ENCODE results near the gene ACAT1. TPM values are rescaled to one million over a fixed set of nuclear protein-coding genes. Genes with fewer than 3 reads are reported as not detected.

The ACAT1 gene
- total RNA-seq, 1 experiment from 2014 or later, result 212 TPM

DNA sequence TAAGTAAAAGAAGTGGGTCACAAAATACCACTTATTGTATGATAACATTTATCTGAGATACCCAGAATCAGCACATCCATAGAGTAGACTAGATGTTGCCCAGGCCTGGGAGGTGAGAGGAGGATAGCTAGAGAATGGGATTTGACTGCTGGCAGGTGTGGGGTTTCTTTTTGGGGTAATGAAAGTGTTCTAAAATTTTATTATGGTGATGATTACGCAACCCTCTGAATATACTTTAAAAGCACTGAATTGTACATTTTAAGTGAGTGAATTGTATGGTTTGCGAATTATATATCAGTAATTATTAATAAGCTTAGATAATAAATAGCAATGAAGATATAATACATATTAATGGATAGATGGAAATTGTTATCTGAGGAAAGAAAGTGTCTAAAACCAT, 35.7 kb upstream of the ACAT1 start:
- H3K36me3 ChIP-seq (ENCODE audit: low read depth, low read length), result peaks cover 20% of the 10 kb centered on the region; the same call in 1 of the 2 replicates
- H4K20me1 ChIP-seq (ENCODE audit: low read length), result no peaks in the 10 kb centered on the region
- no peak overlapping the region for H2AFZ ChIP-seq (ENCODE audit: low read length)
- H3K79me2 ChIP-seq (ENCODE audit: low read length), result no peaks in the 10 kb centered on the region
- H3K27me3 ChIP-seq (ENCODE audit: low read length), result no peaks in the 10 kb centered on the region
- no peak overlapping the region for H3K4me3 ChIP-seq (ENCODE audit: low read length)
- ChIA-PET POLR2A (ENCODE audit: unreplicated experiment) (interaction anchor here (0.7 kb wide), 1 partner anchor 133 kb away, joined by 3 read pairs; no protein-coding TSS in a partner anchor), CTCF (no interaction called here)
- H3K27ac ChIP-seq (ENCODE audit: low read length), result no peak overlapping the region
- no peaks in the 10 kb centered on the region for H3F3A ChIP-seq (ENCODE audit: low read length, unreplicated experiment)
- H3K9me3 ChIP-seq (ENCODE audit: low read length), result no peaks in the 10 kb centered on the region
- H3K4me2 ChIP-seq (ENCODE audit: low read length), result no peak overlapping the region
- ATAC-seq, result no peak
- no peaks in the 10 kb centered on the region for H3K4me1 ChIP-seq (ENCODE audit: insufficient read depth, low read length)
- no peak for TF ChIP-seq CTCF (conservative IDR thresholded peaks at IDR 0.05; ENCODE audit: low read depth, low read length)
- no peak for TF ChIP-seq EZH2 (IDR thresholded peaks at IDR 0.05; ENCODE audit: low read length, unreplicated experiment)
- no TSS peak for BruUV-seq (replicated peaks)
- DNase-seq, result no peak
- intact Hi-C loops (cut with micrococcal nuclease), result no loop called here
- H3K9me2 ChIP-seq (replicated peaks; ENCODE audit: low read length), result no peaks in the 10 kb centered on the region
- H3K9ac ChIP-seq (ENCODE audit: low read length), result no peak overlapping the region

DNA sequence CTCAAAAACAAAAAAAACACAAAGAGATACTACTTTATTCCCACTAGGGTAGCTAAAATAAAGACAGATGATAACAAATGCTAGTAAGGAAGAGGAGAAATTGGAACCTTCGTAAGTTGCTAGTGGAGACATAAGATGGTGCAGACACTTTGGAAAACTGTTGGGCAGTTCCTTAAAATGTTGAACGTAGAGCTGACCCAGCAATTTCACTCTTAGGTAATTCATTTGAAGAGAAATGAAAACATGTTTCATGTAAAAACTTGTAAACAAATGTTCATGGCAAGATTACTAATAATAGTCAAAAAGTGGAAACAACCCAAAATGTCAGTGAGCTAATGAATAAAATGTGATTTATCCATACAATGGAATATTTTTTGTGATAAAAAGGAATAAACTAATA, 29.2 kb upstream of the ACAT1 start:
- no peaks in the 10 kb centered on the region for H3K9me3 ChIP-seq (ENCODE audit: low read length)
- TF ChIP-seq EZH2phosphoT487 (IDR thresholded peaks at IDR 0.05; ENCODE audit: borderline replicate concordance, low read length), result no peak
- no peak for TF ChIP-seq CTCF (conservative IDR thresholded peaks at IDR 0.05; ENCODE audit: low read depth, low read length)
- no peak for TF ChIP-seq EZH2 (IDR thresholded peaks at IDR 0.05; ENCODE audit: low read length, unreplicated experiment)
- H4K20me1 ChIP-seq (ENCODE audit: low read length), result no peaks in the 10 kb centered on the region
- H3K4me3 ChIP-seq (ENCODE audit: low read length), result no peak overlapping the region
- H3K27me3 ChIP-seq (ENCODE audit: low read length), result no peaks in the 10 kb centered on the region
- DNase-seq (no peak), ATAC-seq (no peak)
- CTCF ChIA-PET, result no interaction called here
- H3K4me2 ChIP-seq (ENCODE audit: low read length), result no peak overlapping the region
- no peaks in the 10 kb centered on the region for H3F3A ChIP-seq (ENCODE audit: low read length, unreplicated experiment)
- H3K9ac ChIP-seq (ENCODE audit: low read length), result no peak overlapping the region
- H2AFZ ChIP-seq (ENCODE audit: low read length), result no peak overlapping the region
- POLR2A ChIA-PET (ENCODE audit: unreplicated experiment), result no interaction called here
- no peaks in the 10 kb centered on the region for H3K9me2 ChIP-seq (replicated peaks; ENCODE audit: low read length)
- intact Hi-C loops (cut with micrococcal nuclease), result loop anchor here (2.0 kb wide), 2 partner anchors 23 to 83 kb away; partner anchors contain the start of gene CUL5
- no TSS peak for BruUV-seq (replicated peaks)
- no peaks in the 10 kb centered on the region for H3K79me2 ChIP-seq (ENCODE audit: low read length)
- H3K36me3 ChIP-seq (ENCODE audit: low read depth, low read length), result peaks cover 22% of the 10 kb centered on the region
- no peak overlapping the region for H3K27ac ChIP-seq (ENCODE audit: low read length)
- peaks cover 10% of the 10 kb centered on the region for H3K4me1 ChIP-seq (ENCODE audit: insufficient read depth, low read length)

GRCh38 chr11:108093128-108093904, 28.1 kb upstream of the ACAT1 start:
- intact Hi-C loops (cut with micrococcal nuclease), result loop anchor here (2.0 kb wide), 2 partner anchors 21 to 85 kb away; partner anchors contain the start of gene CUL5
- H3K36me3 ChIP-seq (ENCODE audit: low read depth, low read length), result peaks cover 32% of the 10 kb centered on the region
- no peak overlapping the region for H3K4me3 ChIP-seq (ENCODE audit: low read length)
- H3F3A ChIP-seq (ENCODE audit: low read length, unreplicated experiment), result no peaks in the 10 kb centered on the region
- peak overlapping the region; percentile 3; the same call in 1 of the 2 replicates for H3K4me2 ChIP-seq (ENCODE audit: low read length)
- BruUV-seq (replicated peaks), result no TSS peak
- no peaks in the 10 kb centered on the region for H3K9me2 ChIP-seq (replicated peaks; ENCODE audit: low read length)
- ATAC-seq (peak; percentile 89), DNase-seq (peak; percentile 53)
- H3K27me3 ChIP-seq (ENCODE audit: low read length), result no peaks in the 10 kb centered on the region
- no peak overlapping the region for H3K9ac ChIP-seq (ENCODE audit: low read length)
- no peaks in the 10 kb centered on the region for H4K20me1 ChIP-seq (ENCODE audit: low read length)
- peaks cover 10% of the 10 kb centered on the region for H3K4me1 ChIP-seq (ENCODE audit: insufficient read depth, low read length)
- no peak overlapping the region for H2AFZ ChIP-seq (ENCODE audit: low read length)
- POLR2A ChIA-PET (ENCODE audit: unreplicated experiment), result interaction anchor here (0.6 kb wide), 1 partner anchor 587 kb away, joined by 3 read pairs; no protein-coding TSS in a partner anchor
- no peaks in the 10 kb centered on the region for H3K79me2 ChIP-seq (ENCODE audit: low read length)
- no peak for TF ChIP-seq CTCF (conservative IDR thresholded peaks at IDR 0.05; ENCODE audit: low read depth, low read length)
- TF ChIP-seq EZH2phosphoT487 (IDR thresholded peaks at IDR 0.05; ENCODE audit: borderline replicate concordance, low read length), result no peak
- no peak for TF ChIP-seq EZH2 (IDR thresholded peaks at IDR 0.05; ENCODE audit: low read length, unreplicated experiment)
- H3K27ac ChIP-seq (ENCODE audit: low read length), result peak overlapping the region; percentile 1; the same call in 1 of the 2 replicates
- H3K9me3 ChIP-seq (ENCODE audit: low read length), result no peaks in the 10 kb centered on the region
- CTCF ChIA-PET, result interaction anchor here (0.6 kb wide), 1 partner anchor 59 kb away, joined by 3 read pairs; no protein-coding TSS in a partner anchor
